Measurements from ENCODE around the gene SAMD4A.

The SAMD4A gene

GRCh38 chr14:54538055-54538454 is 28.9 kb upstream of the SAMD4A start:
- TF ChIP-seq EZH2phosphoT487 (conservative IDR thresholded peaks at IDR 0.05; ENCODE audit: low read length) (no peak), CTCF (IDR thresholded peaks at IDR 0.05; ENCODE audit: insufficient read depth, low read length, poor library complexity, severe bottlenecking) (no peak)
- Histone ChIP-seq H4K20me1 (ENCODE audit: low read depth, low read length) (no peaks in the 10 kb centered on the region), H3K27ac (ENCODE audit: low read depth, low read length) (no peak overlapping the region), H3F3A (ENCODE audit: insufficient read depth) (no peaks in the 10 kb centered on the region), H2AFZ (ENCODE audit: low read depth, low read length, severe bottlenecking) (no peak overlapping the region), H3K27me3 (ENCODE audit: low read length) (no peaks in the 10 kb centered on the region), H3K79me2 (ENCODE audit: insufficient read depth, low read length) (no peaks in the 10 kb centered on the region), H3K9ac (ENCODE audit: low read length) (no peak overlapping the region), H3K9me3 (ENCODE audit: insufficient read depth, low read length) (no peaks in the 10 kb centered on the region), H3K36me3 (ENCODE audit: low read length) (peaks cover 8% of the 10 kb centered on the region; the same call in 1 of the 2 replicates), H3K4me2 (ENCODE audit: low read depth, low read length, poor library complexity, severe bottlenecking) (no peak overlapping the region), H3K9me2 (replicated peaks; ENCODE audit: insufficient read depth, low read length) (no peaks in the 10 kb centered on the region), H3K4me3 (ENCODE audit: insufficient read depth, low read length, poor library complexity, severe bottlenecking) (no peak overlapping the region)

- TF ChIP-seq EZH2phosphoT487 (conservative IDR thresholded peaks at IDR 0.05; ENCODE audit: low read length) (no peak), CTCF (IDR thresholded peaks at IDR 0.05; ENCODE audit: insufficient read depth, low read length, poor library complexity, severe bottlenecking) (no peak)
- Histone ChIP-seq H3K79me2 (ENCODE audit: insufficient read depth, low read length) (no peaks in the 10 kb centered on the region), H3K9ac (ENCODE audit: low read length) (no peak overlapping the region), H3K27ac (ENCODE audit: low read depth, low read length) (no peak overlapping the region), H3K9me3 (ENCODE audit: insufficient read depth, low read length) (no peaks in the 10 kb centered on the region), H3K4me3 (ENCODE audit: insufficient read depth, low read length, poor library complexity, severe bottlenecking) (no peak overlapping the region), H3F3A (ENCODE audit: insufficient read depth) (no peaks in the 10 kb centered on the region), H3K4me2 (ENCODE audit: low read depth, low read length, poor library complexity, severe bottlenecking) (no peak overlapping the region), H3K36me3 (ENCODE audit: low read length) (no peaks in the 10 kb centered on the region), H3K9me2 (replicated peaks; ENCODE audit: insufficient read depth, low read length) (no peaks in the 10 kb centered on the region), H4K20me1 (ENCODE audit: low read depth, low read length) (no peaks in the 10 kb centered on the region), H3K27me3 (ENCODE audit: low read length) (no peaks in the 10 kb centered on the region), H2AFZ (ENCODE audit: low read depth, low read length, severe bottlenecking) (no peak overlapping the region)
These were observed 19.3 kb upstream of the SAMD4A start for GRCh38 chr14:54547583-54547982.

DNA sequence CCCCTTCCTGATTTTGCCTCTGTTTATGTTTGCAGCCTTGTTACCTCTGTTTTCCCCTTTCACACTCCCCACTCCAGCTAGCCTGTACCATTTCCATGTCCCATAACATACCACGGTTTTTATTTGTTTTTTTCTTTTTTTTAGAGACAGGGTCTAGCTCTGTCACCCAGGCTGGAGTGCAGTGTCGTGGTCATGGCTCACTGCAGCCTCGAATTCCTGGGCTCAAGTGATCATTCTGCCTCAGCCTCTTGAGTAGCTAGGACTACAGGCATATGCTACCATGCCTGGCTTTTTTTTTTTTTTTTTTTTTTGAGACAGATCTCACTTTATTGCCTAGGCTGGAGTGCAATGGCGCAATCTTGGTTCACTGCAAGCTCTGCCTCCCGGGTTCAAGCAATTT is 18.4 kb upstream of the SAMD4A start:
- H3F3A ChIP-seq (ENCODE audit: insufficient read depth): no peaks in the 10 kb centered on the region
- TF ChIP-seq CTCF (IDR thresholded peaks at IDR 0.05; ENCODE audit: insufficient read depth, low read length, poor library complexity, severe bottlenecking) (no peak), EZH2phosphoT487 (conservative IDR thresholded peaks at IDR 0.05; ENCODE audit: low read length) (no peak)
- H3K9me3 ChIP-seq (ENCODE audit: insufficient read depth, low read length): no peaks in the 10 kb centered on the region
- H3K9ac ChIP-seq (ENCODE audit: low read length): no peak overlapping the region
- H2AFZ ChIP-seq (ENCODE audit: low read depth, low read length, severe bottlenecking): no peak overlapping the region
- no peak overlapping the region for H3K4me2 ChIP-seq (ENCODE audit: low read depth, low read length, poor library complexity, severe bottlenecking)
- no peak overlapping the region for H3K4me3 ChIP-seq (ENCODE audit: insufficient read depth, low read length, poor library complexity, severe bottlenecking)
- H3K9me2 ChIP-seq (replicated peaks; ENCODE audit: insufficient read depth, low read length): no peaks in the 10 kb centered on the region
- no peaks in the 10 kb centered on the region for H3K36me3 ChIP-seq (ENCODE audit: low read length)
- H3K79me2 ChIP-seq (ENCODE audit: insufficient read depth, low read length): no peaks in the 10 kb centered on the region
- H3K27me3 ChIP-seq (ENCODE audit: low read length): no peaks in the 10 kb centered on the region
- no peaks in the 10 kb centered on the region for H4K20me1 ChIP-seq (ENCODE audit: low read depth, low read length)
- H3K27ac ChIP-seq (ENCODE audit: low read depth, low read length): no peak overlapping the region

All from SU-DHL-6 (cell line).